K562 (cell line): ENCODE results near the gene INTS1. TPM values are rescaled to one million over a fixed set of nuclear protein-coding genes. Genes with fewer than 3 reads are reported as not detected.

ENCODE experiments used
- MED1 ChIP-seq: sonication (generic); formaldehyde crosslinking; IDR thresholded peaks from 2 replicates; pipeline ENCODE4 v1.8.1; 2023; ENCODE audit warnings: missing genetic modification reagents, borderline replicate concordance
- RBBP5 ChIP-seq: fragments of 200-600 bp; sonication (generic); IDR thresholded peaks from 2 replicates; pipeline ENCODE4 v1.6.1; 2012; ENCODE audit warnings: borderline replicate concordance, mild to moderate bottlenecking, low read length, control low read depth, inconsistent platforms; ENCODE audit not compliant: insufficient read depth, poor library complexity, severe bottlenecking
- TFAM ChIP-seq: fragments of 250-450 bp; sonication (Bioruptor Pico); conservative IDR thresholded peaks from 2 replicates; pipeline ENCODE4 v1.5.0; 2021; ENCODE audit warnings: mild to moderate bottlenecking, moderate library complexity
- U2AF1 ChIP-seq: fragments of 200-400 bp; formaldehyde crosslinking; optimal IDR thresholded peaks from 2 replicates; pipeline ENCODE3; 2017; ENCODE audit warnings: mild to moderate bottlenecking, low read depth, low read length, moderate library complexity
- ZNF583 ChIP-seq: fragments of 250-450 bp; sonication (Bioruptor Pico); IDR thresholded peaks from 2 replicates; pipeline ENCODE4 v1.4.0; 2020
- polyA plus RNA-seq, 8 experiments: library from polyadenylated mRNA; depleted of rRNA in 4 of 8; stranded (reverse) in 5 of 8; unstranded in 3 of 8; fragments of >200 nt; fragmentation: Nextera tagmentation in 2 of 8; fragmentation: Illumina TruSeq in 1 of 8; extraction: Ambion mirVana in 2 of 8; extraction: Trizol in 1 of 8; gene quantifications; 2 replicates each; pipeline versions ENCODE4 v1.2.1 to v1.2.3, GENCODE V29; 2011 to 2014; ENCODE audit warnings: inconsistent platforms in 1 of 8, missing spikeins in 1 of 8
- total RNA-seq, 7 experiments: library from RNA; depleted of rRNA in 6 of 7; stranded (reverse); fragments of >200 nt in 6 of 7; fragmentation: Illumina TruSeq in 2 of 7; extraction: Trizol in 2 of 7; gene quantifications; 2 replicates each; pipeline versions ENCODE4 v1.2.1 to v1.2.3, GENCODE V29; 2011 to 2021; ENCODE audit warnings: low replicate concordance in 1 of 7
- TF ChIP-seq, protein P1 (sequence below): fragments of 250-450 bp; sonication (Bioruptor Pico); IDR thresholded peaks from 2 replicates; pipeline ENCODE4 v1.4.0; 2020; ENCODE audit warnings: mild to moderate bottlenecking, moderate library complexity
- TF ChIP-seq, protein P2 (sequence below): sonication (generic); formaldehyde crosslinking; IDR thresholded peaks from 2 replicates; pipeline ENCODE4 v1.9.0; 2022; ENCODE audit warnings: mild to moderate bottlenecking, missing genetic modification reagents
- TF ChIP-seq, protein P3 (sequence below): fragments of 450-650 bp; IDR thresholded peaks from 2 replicates; pipeline ENCODE4 v1.6.1; 2018; ENCODE audit warnings: mild to moderate bottlenecking, low read depth; ENCODE audit not compliant: partially characterized antibody
- TF ChIP-seq, protein P4 (sequence below): fragments of 450-650 bp; IDR thresholded peaks from 2 replicates; pipeline ENCODE4 v1.6.1; 2016; ENCODE audit warnings: mild to moderate bottlenecking, moderate library complexity

The INTS1 gene
- total and polyA plus RNA-seq, 9 of the 15 experiments (the other 6 are each of a cell fraction or from before 2014, with no cell fraction given) = 0.34 to 119 (median 18.5) TPM

DNA sequence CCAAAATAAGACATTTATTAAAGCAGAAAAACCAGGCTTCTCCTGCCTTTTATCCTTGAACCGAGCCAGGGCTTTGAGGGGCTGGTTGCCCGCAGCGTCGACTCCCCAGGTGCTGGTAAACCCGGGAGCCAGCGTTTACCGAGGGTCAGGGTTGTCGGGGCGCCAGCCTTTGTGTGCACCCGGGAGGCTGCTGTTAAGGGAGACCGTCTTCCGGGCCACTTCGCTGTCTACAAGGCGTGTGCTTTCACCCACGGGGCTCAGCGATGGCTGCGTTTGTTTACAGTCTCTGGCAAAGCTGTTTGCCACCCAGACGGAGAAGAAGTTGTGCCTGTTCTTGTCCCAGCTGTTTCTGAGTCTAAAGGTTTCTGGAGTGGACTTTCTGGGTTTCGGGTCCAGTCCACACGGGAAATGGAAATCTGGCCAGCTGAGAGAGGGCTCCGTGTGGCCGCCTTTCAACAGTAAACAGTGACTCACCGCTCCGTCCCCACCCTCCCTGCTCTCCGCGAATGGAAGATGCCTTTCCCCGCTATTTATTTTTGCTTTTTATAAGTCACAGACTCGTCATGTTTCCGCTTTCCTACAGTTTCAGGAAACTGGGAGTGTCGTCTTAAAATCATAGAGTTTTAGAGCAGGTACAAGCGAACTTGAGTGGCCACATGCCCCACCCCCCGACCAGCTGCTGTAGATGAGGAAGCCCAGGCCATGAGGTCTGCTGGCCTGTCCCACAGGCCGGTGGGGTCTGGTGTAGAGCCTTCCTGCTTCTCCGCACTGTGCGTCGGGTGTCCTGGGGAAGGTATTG is 28.5 kb upstream of the INTS1 start (continued):
- TF ChIP-seq RBBP5 (peak; percentile 29), U2AF1 (no peak), TFAM (no peak), MED1 (CRISPR knock-in tag) (no peak), ZNF583 (CRISPR knock-in tag) (no peak)
- TF ChIP-seq, protein P1, sequence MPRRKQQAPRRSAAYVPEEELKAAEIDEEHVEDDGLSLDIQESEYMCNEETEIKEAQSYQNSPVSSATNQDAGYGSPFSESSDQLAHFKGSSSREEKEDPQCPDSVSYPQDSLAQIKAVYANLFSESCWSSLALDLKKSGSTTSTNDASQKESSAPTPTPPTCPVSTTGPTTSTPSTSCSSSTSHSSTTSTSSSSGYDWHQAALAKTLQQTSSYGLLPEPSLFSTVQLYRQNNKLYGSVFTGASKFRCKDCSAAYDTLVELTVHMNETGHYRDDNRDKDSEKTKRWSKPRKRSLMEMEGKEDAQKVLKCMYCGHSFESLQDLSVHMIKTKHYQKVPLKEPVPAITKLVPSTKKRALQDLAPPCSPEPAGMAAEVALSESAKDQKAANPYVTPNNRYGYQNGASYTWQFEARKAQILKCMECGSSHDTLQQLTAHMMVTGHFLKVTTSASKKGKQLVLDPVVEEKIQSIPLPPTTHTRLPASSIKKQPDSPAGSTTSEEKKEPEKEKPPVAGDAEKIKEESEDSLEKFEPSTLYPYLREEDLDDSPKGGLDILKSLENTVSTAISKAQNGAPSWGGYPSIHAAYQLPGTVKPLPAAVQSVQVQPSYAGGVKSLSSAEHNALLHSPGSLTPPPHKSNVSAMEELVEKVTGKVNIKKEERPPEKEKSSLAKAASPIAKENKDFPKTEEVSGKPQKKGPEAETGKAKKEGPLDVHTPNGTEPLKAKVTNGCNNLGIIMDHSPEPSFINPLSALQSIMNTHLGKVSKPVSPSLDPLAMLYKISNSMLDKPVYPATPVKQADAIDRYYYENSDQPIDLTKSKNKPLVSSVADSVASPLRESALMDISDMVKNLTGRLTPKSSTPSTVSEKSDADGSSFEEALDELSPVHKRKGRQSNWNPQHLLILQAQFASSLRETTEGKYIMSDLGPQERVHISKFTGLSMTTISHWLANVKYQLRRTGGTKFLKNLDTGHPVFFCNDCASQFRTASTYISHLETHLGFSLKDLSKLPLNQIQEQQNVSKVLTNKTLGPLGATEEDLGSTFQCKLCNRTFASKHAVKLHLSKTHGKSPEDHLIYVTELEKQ (CRISPR knock-in tag) = no peak
- TF ChIP-seq, protein P2, sequence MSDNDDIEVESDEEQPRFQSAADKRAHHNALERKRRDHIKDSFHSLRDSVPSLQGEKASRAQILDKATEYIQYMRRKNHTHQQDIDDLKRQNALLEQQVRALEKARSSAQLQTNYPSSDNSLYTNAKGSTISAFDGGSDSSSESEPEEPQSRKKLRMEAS = peak; percentile 92
- TF ChIP-seq, protein P3, sequence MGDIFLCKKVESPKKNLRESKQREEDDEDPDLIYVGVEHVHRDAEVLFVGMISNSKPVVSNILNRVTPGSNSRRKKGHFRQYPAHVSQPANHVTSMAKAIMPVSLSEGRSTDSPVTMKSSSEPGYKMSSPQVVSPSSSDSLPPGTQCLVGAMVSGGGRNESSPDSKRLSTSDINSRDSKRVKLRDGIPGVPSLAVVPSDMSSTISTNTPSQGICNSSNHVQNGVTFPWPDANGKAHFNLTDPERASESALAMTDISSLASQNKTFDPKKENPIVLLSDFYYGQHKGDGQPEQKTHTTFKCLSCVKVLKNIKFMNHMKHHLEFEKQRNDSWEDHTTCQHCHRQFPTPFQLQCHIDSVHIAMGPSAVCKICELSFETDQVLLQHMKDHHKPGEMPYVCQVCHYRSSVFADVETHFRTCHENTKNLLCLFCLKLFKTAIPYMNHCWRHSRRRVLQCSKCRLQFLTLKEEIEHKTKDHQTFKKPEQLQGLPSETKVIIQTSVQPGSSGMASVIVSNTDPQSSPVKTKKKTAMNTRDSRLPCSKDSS = no peak
- TF ChIP-seq, protein P4, sequence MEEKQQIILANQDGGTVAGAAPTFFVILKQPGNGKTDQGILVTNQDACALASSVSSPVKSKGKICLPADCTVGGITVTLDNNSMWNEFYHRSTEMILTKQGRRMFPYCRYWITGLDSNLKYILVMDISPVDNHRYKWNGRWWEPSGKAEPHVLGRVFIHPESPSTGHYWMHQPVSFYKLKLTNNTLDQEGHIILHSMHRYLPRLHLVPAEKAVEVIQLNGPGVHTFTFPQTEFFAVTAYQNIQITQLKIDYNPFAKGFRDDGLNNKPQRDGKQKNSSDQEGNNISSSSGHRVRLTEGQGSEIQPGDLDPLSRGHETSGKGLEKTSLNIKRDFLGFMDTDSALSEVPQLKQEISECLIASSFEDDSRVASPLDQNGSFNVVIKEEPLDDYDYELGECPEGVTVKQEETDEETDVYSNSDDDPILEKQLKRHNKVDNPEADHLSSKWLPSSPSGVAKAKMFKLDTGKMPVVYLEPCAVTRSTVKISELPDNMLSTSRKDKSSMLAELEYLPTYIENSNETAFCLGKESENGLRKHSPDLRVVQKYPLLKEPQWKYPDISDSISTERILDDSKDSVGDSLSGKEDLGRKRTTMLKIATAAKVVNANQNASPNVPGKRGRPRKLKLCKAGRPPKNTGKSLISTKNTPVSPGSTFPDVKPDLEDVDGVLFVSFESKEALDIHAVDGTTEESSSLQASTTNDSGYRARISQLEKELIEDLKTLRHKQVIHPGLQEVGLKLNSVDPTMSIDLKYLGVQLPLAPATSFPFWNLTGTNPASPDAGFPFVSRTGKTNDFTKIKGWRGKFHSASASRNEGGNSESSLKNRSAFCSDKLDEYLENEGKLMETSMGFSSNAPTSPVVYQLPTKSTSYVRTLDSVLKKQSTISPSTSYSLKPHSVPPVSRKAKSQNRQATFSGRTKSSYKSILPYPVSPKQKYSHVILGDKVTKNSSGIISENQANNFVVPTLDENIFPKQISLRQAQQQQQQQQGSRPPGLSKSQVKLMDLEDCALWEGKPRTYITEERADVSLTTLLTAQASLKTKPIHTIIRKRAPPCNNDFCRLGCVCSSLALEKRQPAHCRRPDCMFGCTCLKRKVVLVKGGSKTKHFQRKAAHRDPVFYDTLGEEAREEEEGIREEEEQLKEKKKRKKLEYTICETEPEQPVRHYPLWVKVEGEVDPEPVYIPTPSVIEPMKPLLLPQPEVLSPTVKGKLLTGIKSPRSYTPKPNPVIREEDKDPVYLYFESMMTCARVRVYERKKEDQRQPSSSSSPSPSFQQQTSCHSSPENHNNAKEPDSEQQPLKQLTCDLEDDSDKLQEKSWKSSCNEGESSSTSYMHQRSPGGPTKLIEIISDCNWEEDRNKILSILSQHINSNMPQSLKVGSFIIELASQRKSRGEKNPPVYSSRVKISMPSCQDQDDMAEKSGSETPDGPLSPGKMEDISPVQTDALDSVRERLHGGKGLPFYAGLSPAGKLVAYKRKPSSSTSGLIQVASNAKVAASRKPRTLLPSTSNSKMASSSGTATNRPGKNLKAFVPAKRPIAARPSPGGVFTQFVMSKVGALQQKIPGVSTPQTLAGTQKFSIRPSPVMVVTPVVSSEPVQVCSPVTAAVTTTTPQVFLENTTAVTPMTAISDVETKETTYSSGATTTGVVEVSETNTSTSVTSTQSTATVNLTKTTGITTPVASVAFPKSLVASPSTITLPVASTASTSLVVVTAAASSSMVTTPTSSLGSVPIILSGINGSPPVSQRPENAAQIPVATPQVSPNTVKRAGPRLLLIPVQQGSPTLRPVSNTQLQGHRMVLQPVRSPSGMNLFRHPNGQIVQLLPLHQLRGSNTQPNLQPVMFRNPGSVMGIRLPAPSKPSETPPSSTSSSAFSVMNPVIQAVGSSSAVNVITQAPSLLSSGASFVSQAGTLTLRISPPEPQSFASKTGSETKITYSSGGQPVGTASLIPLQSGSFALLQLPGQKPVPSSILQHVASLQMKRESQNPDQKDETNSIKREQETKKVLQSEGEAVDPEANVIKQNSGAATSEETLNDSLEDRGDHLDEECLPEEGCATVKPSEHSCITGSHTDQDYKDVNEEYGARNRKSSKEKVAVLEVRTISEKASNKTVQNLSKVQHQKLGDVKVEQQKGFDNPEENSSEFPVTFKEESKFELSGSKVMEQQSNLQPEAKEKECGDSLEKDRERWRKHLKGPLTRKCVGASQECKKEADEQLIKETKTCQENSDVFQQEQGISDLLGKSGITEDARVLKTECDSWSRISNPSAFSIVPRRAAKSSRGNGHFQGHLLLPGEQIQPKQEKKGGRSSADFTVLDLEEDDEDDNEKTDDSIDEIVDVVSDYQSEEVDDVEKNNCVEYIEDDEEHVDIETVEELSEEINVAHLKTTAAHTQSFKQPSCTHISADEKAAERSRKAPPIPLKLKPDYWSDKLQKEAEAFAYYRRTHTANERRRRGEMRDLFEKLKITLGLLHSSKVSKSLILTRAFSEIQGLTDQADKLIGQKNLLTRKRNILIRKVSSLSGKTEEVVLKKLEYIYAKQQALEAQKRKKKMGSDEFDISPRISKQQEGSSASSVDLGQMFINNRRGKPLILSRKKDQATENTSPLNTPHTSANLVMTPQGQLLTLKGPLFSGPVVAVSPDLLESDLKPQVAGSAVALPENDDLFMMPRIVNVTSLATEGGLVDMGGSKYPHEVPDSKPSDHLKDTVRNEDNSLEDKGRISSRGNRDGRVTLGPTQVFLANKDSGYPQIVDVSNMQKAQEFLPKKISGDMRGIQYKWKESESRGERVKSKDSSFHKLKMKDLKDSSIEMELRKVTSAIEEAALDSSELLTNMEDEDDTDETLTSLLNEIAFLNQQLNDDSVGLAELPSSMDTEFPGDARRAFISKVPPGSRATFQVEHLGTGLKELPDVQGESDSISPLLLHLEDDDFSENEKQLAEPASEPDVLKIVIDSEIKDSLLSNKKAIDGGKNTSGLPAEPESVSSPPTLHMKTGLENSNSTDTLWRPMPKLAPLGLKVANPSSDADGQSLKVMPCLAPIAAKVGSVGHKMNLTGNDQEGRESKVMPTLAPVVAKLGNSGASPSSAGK = peak; percentile 22; the same call in 1 of the 2 replicates
